ENCODE results near the gene PDZRN3.

Gene PDZRN3

DNA sequence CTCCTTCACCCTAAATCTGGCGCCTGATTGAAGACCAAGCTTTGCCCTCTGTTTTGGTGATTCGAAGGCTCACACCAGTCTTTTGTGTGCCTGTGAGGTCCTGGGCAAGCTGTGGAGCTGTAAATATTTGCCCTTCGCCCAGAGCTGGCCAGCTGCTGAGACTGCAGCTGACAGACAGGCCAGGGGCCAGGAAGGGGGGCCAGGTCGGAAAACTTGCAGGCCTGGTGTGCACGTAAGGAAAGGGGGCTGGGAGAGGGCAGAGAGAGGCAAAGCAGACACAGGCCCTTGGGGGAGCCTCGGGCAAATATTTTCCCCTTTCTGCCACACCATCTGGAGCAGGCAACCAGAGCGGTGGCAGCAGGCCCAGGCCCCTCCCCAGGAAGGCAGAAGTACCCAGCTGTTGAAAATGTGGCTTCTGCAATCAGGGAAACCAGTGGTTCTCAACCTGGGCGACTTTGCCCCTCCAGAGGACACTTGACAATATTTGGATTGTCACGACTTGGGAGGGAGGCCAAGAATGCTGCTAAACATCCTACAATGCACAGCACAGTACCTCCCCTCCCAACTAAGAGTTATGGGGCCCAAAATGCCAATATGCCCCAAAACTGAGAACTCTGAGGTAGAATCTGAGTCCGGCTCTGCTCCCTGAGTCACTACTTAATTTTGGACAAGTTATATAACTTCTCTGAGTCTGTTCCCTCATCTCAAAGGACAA lies 2.5 kb downstream of the PDZRN3 start:
- peak; percentile 21 for DNase-seq (ENCODE audit: low spot score)

DNA sequence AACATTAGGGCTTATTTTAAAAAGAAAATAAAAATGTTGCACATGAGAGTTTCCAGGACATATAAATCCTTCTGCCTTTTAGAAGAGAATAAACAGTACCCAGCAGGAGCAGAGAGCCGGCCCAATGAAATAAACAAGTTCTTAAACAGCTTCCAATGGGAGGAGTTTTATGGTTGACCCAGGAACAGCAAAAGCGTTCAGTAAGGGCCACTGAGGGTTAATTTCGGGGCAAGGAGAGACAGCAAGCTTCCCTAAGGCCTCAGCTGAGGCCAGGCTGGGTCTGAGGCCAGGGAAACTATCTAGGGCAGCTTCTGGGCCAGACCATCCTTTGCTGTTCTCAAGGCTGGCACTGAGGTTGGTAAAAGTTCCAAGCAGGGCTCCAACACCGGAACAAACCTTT lies 3.4 kb downstream of the PDZRN3 start:
- no peak for DNase-seq (ENCODE audit: low spot score)

DNA sequence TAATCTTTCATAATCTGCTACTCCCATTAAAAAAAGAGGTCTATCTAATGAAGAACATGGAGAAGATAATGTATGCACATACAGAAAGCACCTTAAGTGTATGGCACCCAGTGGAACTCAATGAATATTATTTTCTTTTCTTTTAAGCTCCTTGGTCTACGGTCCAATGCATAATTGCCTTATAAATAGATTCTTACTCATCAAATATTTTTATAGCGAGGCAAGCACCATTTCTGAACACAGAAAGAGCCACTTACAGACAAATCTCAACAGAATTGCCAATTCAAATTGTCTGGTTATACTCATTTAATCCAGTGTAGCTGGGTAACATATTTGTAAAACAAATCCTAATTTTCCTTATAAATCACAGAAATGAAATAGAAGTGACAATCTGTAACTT lies 6.3 kb downstream of the PDZRN3 start:
- no peak for DNase-seq (ENCODE audit: low spot score)

DNA sequence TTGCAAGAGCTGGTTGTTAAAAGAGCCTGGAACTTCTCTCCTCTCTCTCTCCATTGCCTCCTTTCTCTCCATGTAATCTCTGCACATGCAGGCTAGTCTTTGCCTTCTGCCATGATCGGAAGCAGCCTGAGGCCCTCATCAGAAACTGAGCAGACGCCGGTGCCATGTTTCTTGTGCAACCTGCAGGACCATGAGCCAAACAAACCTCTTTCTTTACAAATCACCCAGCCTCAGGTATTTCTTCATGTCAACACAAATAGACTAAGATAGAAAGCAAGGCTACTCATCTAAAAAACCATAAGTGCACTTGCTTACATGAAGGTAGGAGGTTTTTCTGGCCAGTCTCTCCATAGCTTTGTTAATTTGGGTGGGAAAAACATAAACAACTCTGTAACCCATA lies 8.7 kb downstream of the PDZRN3 start:
- DNase-seq (ENCODE audit: low spot score) = no peak

DNA sequence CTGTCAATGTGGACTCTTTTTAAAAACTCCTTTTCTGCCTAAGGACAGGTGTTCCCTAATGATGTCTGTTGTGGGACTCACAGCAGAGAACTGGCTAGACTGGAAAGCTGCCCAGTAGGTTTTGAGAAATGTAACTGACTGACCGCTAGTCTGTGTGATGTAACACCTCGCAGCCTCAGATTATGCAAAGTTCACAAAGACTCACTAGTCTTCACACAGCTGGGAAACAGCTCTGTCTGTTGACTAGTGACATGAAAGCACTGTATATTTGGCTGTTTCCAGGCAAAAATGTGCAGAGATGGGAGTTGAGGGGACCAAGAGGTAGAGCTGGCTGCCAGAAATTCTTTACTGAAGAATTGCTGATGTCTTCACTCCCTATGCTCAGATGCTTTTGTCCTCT lies 10.3 kb downstream of the PDZRN3 start:
- DNase-seq (ENCODE audit: low spot score) = peak; percentile 7

GRCh38 chr3:73611176-73611575 lies 13.6 kb downstream of the PDZRN3 start:
- DNase-seq (ENCODE audit: low spot score) = no peak

- DNase-seq (ENCODE audit: low spot score) = no peak
Observed at GRCh38 chr3:73610493-73610892, 14.2 kb downstream of the PDZRN3 start.

DNA sequence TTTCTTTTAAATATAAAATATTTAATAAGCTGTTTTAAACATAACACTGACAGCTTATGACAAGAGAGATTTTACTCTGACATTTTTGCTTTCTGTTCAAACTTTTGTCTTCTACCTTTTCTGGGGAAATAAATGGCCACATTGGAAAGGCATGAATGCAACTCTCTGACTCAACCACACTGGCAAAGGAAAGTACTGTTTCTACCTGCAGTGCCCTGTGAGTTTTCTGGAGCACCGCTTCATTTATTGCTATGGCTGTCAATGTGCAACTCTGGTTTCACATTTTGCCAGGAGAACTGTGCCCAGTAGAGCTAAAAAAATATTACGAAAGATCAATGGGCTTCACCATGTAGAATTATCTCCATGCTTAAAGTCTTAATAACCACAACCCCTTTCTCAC lies 15.1 kb downstream of the PDZRN3 start:
- no peak for DNase-seq (ENCODE audit: low spot score)

DNA sequence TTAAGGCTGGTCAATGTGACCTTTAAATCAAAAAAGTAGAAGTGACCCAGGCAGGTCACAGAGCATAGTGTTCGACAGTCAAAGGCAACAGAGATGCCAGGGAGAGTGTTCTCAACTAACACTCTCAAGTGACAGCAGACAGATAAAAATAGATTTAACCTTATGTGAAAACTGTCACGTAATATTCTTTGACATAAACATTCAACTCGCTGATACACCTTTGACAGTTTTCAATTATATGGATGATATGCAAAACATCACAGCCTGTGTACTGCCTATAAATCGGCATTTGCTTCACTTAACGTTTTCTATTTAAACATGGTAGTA lies 15.5 kb downstream of the PDZRN3 start:
- DNase-seq (ENCODE audit: low spot score) = no peak

- DNase-seq (ENCODE audit: low spot score) = no peak
Observed at GRCh38 chr3:73608456-73609314, 16.1 kb downstream of the PDZRN3 start.

- no peak for DNase-seq (ENCODE audit: low spot score)
Observed at GRCh38 chr3:73605861-73606260, 18.9 kb downstream of the PDZRN3 start.

- DNase-seq (ENCODE audit: low spot score) = no peak
Observed at GRCh38 chr3:73605412-73605811, 19.3 kb downstream of the PDZRN3 start.

GRCh38 chr3:73604451-73604850 lies 20.3 kb downstream of the PDZRN3 start:
- no peak for DNase-seq (ENCODE audit: low spot score)

GRCh38 chr3:73603762-73604171 lies 21.0 kb downstream of the PDZRN3 start:
- no peak for DNase-seq (ENCODE audit: low spot score)

DNA sequence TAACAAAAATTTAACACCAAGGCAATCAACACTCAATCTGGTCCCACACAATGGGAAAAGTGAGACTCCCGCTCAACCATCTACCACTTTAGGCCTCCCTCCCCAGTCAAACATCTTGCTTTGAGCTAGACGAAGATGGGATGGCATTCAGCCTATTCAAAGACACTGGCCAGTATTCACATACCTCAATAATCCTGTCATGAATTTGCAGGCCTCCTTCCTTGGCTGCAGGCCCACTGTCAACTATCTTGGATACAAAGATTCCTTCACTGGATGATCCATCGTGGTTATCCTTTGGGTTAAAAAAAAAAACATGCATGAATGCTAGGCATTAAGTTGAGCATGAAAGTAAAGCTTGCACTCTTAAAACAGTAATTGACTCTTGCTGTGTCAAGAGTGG lies 22.6 kb downstream of the PDZRN3 start:
- no peak for DNase-seq (ENCODE audit: low spot score)

DNA sequence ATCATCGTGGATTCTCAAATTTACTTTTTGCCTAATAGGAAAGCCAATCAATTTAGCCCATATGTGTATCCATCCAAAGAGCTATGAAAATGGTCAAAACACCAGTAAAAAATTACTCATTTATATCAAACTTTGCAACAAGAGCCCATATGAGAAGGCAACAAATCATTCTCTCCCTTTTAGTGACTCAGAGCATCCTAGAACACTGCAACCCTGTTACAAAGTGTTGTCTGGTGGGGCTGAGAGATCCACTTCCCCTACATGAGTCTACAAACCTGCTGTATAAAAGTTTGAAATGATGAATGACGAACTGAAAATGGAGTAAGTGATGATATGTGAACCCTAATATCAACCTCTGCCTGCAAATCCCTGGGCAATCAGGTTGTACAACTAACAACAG lies 23.3 kb downstream of the PDZRN3 start:
- no peak for DNase-seq (ENCODE audit: low spot score)

GRCh38 chr3:73601011-73601410 lies 23.7 kb downstream of the PDZRN3 start:
- no peak for DNase-seq (ENCODE audit: low spot score)

- DNase-seq (ENCODE audit: low spot score) = no peak
Observed at GRCh38 chr3:73600293-73600938, 24.3 kb downstream of the PDZRN3 start.

- DNase-seq (ENCODE audit: low spot score) = no peak
Observed at GRCh38 chr3:73599605-73600004, 25.1 kb downstream of the PDZRN3 start.

GRCh38 chr3:73597476-73597875 lies 27.3 kb downstream of the PDZRN3 start:
- no peak for DNase-seq (ENCODE audit: low spot score)

GRCh38 chr3:73592154-73593144 lies 32.3 kb downstream of the PDZRN3 start:
- DNase-seq (ENCODE audit: low spot score) = no peak

- DNase-seq (ENCODE audit: low spot score) = no peak
Observed at GRCh38 chr3:73591286-73591800, 33.4 kb downstream of the PDZRN3 start.
